NCI-H1930 (cell line): ENCODE measurements around the gene BARD1.
A peak's percentile ranks its signal among the peaks of the same experiment; 100 is the strongest.
"Not testable (repeated sequence)": the region's sequence is repeated elsewhere in the genome, so short reads cannot be mapped to it uniquely, and the experiment has no call there.

Experiments used
- DNase-seq, 2 experiments: peaks; one replicate each; lab custom pipeline; 2025; lab: John Stamatoyannopoulos, UW

BARD1 gene

GRCh38 chr2:214808981-214809750 is at the start of gene BARD1:
TSS of gene BARD1 (minus strand) at chr2:214809683. CDS start at chr2:214809569, 114 bp downstream.
- no peak for DNase-seq

- no peak for DNase-seq
Observed at GRCh38 chr2:214856137-214856536, 46.7 kb upstream of the BARD1 start.

GRCh38 chr2:214853906-214854305 is 44.4 kb upstream of the BARD1 start:
- no peak for DNase-seq

- DNase-seq = no peak
Observed at GRCh38 chr2:214843823-214844222, 34.3 kb upstream of the BARD1 start.

- DNase-seq = no peak
Observed at GRCh38 chr2:214839464-214839863, 30.0 kb upstream of the BARD1 start.

GRCh38 chr2:214837466-214837865 is 28.0 kb upstream of the BARD1 start:
- DNase-seq = no peak

GRCh38 chr2:214836568-214836967 is 27.1 kb upstream of the BARD1 start:
- no peak for DNase-seq

- no peak for DNase-seq
Observed at GRCh38 chr2:214830794-214831346, 21.4 kb upstream of the BARD1 start.

- DNase-seq = no peak
Observed at GRCh38 chr2:214816008-214816533, 6.6 kb upstream of the BARD1 start.

GRCh38 chr2:214810671-214811070 is 1.2 kb upstream of the BARD1 start:
- DNase-seq = no peak

GRCh38 chr2:214809751-214810564 is 475 bp upstream of the BARD1 start:
- peak; percentile 86 to 87 for DNase-seq

- DNase-seq = no peak
Observed at GRCh38 chr2:214807653-214808052, 1.8 kb downstream of the BARD1 start.

- no peak for DNase-seq
Observed at GRCh38 chr2:214801768-214802397, 7.6 kb downstream of the BARD1 start.

GRCh38 chr2:214801068-214801467 is 8.4 kb downstream of the BARD1 start:
- DNase-seq = no peak

GRCh38 chr2:214800180-214800579 is 9.3 kb downstream of the BARD1 start:
- DNase-seq = no peak

- DNase-seq = no peak
Observed at GRCh38 chr2:214796911-214797310, 12.6 kb downstream of the BARD1 start.

- not testable (repeated sequence) for DNase-seq
Observed at GRCh38 chr2:214783181-214783580, 26.3 kb downstream of the BARD1 start.

GRCh38 chr2:214782671-214783070 is 26.8 kb downstream of the BARD1 start:
- no peak for DNase-seq

- DNase-seq = no peak
Observed at GRCh38 chr2:214781226-214781625, 28.3 kb downstream of the BARD1 start.

- no peak for DNase-seq
Observed at GRCh38 chr2:214775971-214776370, 33.5 kb downstream of the BARD1 start.

- DNase-seq = no peak
Observed at GRCh38 chr2:214774108-214774507, 35.4 kb downstream of the BARD1 start.

- DNase-seq = no peak
Observed at GRCh38 chr2:214772443-214773015, 37.0 kb downstream of the BARD1 start.
